D721Med (cell line): Measurements from ENCODE around the gene P3H2.
"Not testable (repeated sequence)": the region's sequence is repeated elsewhere in the genome, so short reads cannot be mapped to it uniquely, and the experiment has no call there.

Experiments
- DNase-seq: peaks from one replicate; pipeline ENCODE4 v3.0.0; 2011; ENCODE audit warnings: low spot score; ENCODE audit not compliant: insufficient read length
- FAIRE-seq: peaks from 2 replicates; lab custom pipeline; 2011; peaks lifted over from hg19 to GRCh38; lab: Jason Lieb, UNC
- TF ChIP-seq, protein P1 (sequence below): IDR thresholded peaks from 2 replicates; pipeline ENCODE4 v1.5.1; 2012; ENCODE audit warnings: mild to moderate bottlenecking, control low read depth; ENCODE audit not compliant: insufficient read depth; ENCODE audit errors: missing control alignments

Gene P3H2

DNA sequence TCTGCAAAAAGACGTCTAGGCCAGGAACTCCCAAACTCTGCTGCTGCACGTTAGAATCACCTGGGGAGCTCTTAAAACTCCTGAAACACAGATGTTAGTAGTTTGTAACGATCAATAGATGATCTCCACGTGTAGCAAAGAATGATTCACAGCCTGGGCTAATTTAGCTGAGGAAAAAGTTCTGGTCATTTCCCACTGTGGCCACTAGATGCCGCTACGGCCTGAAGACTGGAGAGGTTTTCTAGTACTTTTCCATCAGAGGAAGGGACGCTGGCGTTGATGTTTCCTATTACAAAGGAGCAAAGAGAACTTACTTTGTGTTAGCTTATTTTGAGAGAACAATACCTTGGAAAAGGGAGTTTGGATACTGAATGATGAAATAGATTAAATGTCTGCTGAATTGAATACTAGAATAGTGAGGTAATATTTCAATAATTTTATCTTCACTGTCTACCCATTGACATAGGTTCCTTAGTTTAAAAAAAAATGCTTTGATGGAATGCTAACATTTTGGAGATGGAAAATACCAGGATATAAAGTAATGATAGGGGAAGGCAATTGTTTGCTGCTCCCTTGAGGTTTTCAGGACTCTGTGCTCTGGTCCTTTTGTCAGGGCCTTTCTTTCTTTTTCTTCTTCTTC lies 159.1 kb downstream of the P3H2 start:
- TF ChIP-seq, protein P1, sequence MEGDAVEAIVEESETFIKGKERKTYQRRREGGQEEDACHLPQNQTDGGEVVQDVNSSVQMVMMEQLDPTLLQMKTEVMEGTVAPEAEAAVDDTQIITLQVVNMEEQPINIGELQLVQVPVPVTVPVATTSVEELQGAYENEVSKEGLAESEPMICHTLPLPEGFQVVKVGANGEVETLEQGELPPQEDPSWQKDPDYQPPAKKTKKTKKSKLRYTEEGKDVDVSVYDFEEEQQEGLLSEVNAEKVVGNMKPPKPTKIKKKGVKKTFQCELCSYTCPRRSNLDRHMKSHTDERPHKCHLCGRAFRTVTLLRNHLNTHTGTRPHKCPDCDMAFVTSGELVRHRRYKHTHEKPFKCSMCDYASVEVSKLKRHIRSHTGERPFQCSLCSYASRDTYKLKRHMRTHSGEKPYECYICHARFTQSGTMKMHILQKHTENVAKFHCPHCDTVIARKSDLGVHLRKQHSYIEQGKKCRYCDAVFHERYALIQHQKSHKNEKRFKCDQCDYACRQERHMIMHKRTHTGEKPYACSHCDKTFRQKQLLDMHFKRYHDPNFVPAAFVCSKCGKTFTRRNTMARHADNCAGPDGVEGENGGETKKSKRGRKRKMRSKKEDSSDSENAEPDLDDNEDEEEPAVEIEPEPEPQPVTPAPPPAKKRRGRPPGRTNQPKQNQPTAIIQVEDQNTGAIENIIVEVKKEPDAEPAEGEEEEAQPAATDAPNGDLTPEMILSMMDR, result peak; percentile 96
- FAIRE-seq (peak; percentile 90), DNase-seq (peak; percentile 27)

DNA sequence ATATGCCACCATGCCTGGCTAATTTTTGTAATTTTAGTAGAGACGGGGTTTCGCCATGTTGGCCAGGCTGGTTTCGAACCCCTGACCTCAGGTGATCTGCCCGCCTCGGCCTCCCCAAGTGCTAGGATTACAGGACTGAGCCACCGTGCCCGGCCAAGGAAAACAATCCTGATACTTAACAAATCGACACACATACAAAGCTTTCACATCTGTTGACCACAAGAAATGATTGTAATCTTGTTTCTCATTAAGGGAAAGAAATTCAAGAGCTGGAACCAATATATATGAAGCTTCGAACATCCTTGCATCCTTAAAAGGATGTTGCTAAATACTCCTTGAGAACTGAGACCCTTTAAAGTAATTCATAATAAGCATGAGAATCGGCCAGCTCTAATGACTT lies 159.6 kb downstream of the P3H2 start:
- DNase-seq, FAIRE-seq: not testable (repeated sequence)

DNA sequence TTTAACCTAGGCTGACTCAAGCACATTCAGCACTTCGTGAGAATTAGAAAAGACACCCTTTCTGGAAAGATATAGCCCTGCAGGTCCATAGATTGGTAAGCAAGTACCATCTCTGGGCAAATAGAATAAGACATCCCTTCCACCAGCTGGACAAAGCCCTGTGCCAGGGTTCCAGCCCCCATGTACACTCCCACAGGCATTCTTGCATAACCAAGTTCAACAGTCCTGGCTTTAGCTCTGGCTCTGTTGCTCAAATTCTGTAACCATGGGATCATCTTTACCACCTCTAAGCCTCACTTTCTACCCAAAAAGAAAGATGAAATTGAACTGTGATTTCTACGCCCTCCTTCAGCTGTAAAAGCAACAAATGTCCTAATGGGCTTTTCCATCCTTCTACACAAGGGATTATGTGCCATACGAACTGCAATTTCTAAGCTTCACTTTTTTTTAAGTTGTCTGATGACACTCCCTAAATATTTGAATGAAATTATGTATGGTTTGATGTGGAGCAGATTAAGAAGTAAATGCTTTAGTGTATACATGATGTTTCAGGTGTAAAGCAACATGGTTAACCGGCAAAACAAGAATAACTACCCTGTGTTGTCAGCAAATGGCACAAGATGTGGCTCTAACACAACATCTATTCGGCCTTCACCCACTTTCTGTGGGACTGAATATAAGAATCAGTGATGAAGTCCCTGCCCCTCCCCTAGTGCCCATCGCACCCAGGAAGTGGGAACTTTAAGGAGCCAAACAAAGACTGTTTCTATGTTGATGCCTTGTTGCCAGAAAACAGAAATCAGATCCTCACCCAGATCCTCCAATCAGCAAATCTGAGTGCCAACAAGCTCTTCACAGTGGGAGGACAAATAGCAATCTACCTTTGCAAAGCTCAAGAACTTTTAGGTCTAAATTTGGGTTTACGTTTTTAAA lies 165.7 kb downstream of the P3H2 start:
- FAIRE-seq (no peak), DNase-seq (no peak)
- TF ChIP-seq, protein P1, result no peak

DNA sequence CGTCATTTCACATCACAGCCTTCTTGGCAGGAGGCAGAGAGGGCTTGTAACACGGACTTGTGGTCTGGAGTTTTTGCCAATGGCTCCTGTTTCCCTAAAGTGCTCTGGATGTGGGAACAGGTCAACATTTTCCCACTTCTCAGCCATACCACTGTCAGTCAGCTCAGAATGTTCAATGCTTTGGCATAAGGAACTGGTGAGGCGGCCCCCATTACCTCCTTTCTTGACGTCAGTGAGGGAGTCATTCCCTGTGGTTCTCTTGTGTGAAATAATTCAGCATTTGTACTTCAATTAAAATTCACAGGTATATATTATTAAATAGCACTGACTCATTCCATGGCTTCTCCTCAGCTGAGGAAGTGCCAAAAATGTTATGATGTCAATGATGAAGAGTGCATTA lies 167.1 kb downstream of the P3H2 start:
- TF ChIP-seq, protein P1, result no peak
- DNase-seq, result no peak

DNA sequence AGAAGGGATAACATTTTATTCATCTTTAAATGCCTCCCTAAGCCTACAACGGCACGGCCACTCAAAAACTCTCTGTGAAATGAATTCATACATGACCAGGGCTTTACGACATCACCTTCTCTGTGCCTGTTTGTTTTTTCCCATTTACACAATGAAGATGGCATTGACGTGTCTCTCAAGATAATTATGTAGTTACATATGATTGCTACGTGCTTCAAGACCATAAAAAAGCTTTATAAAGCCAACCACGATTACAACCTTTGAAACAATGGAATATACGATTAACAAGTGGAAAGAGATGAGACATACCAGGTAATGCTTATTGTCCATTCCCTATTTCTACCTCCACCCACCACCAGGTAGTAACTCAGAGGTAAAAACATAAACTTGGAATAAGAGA lies 168.4 kb downstream of the P3H2 start:
- DNase-seq (no peak), FAIRE-seq (no peak)
- TF ChIP-seq, protein P1, result no peak

More for the DNA sequence above, 167.1 kb downstream of the P3H2 start:
- FAIRE-seq, result no peak

DNA sequence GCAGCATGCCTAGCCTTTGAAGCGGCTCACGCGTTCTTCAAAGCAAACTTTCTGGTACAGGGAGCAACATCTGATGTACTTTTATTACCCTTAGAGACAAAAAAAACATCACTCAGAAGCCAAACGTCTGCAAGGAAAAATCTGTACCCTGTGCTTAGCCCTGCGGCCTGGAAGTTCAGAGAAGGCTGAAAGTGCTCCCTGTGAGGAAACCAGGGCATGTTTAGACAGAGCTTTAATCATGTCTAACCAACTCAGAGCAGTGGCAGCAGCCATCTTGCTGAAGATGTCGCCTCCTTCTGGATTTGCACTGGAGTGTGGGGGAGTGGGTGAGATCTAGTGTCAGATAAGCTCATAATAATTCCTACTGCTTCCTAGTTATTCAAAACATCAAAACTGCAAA lies 170.4 kb downstream of the P3H2 start:
- TF ChIP-seq, protein P1, result no peak
- DNase-seq (no peak), FAIRE-seq (no peak)

DNA sequence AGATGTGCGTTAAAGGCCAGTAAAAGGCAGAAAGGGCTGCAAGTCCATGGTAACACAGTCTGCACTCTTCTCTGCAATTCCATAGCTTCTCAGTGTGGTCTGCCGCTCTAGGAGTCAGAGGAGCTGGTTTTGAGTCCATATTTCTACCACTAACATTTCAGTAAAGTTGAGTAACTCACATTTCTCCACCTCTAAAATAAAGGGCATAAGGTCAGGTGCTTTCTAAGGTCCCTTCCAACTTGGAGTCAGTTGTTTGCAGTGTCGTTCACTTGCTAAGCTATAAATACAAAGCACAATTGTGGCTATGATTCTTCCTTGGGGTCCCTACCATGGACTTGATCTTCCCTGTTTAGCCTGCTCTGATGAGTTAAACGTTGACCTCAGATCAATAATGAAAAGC lies 171.1 kb downstream of the P3H2 start:
- no peak for FAIRE-seq
- no peak for DNase-seq
- TF ChIP-seq, protein P1, result no peak
